Measurements from ENCODE around the gene PRPF19. TPM values are rescaled to one million over a fixed set of nuclear protein-coding genes. Genes with fewer than 3 reads are reported as not detected.

The PRPF19 gene
- total and polyA plus RNA-seq, 3 experiments from 2014 or later = 19.0 to 204 (median 201) TPM

- Mint-ChIP-seq H3K4me3 (peak overlapping the region; percentile 93 to 99 (median 97)), H3K27me3 (no peaks in the 10 kb centered on the region), H3K36me3 (peaks cover 2 to 25% (median 3%) of the 10 kb centered on the region in 3 donors), H3K27ac (peak overlapping the region; percentile 81 to 98 (median 94)), H3K9me3 (no peaks in the 10 kb centered on the region), H3K4me1 (peaks cover 59 to 83% (median 60%) of the 10 kb centered on the region in 3 donors)
- H3K4me3 ChIP-seq (ENCODE audit: low read length) = peak overlapping the region; percentile 91
- H3K36me3 ChIP-seq (ENCODE audit: insufficient read depth, low read length) = peaks cover 11% of the 10 kb centered on the region
- no peaks in the 10 kb centered on the region for H3K27me3 ChIP-seq (ENCODE audit: insufficient read depth, low read length, poor library complexity, severe bottlenecking)
- ChIA-PET POLR2A (interaction anchor here (0.5 to 3.8 kb wide), 10 partner anchors 9 to 516 kb away, joined by 3 to 33 read pairs (median 4); partner anchors contain the start of genes CD6 and PRPF19), CTCF (interaction anchor here (0.6 to 4.8 kb wide), 21 partner anchors 9 to 273 kb away, joined by 3 to 51 read pairs (median 5); partner anchors contain the start of genes CD6, PRPF19 and ZP1)
- no peaks in the 10 kb centered on the region for H3K9me3 ChIP-seq (ENCODE audit: low read length)
- H3K27ac ChIP-seq (ENCODE audit: low read depth, low read length) = peak overlapping the region; percentile 82
- H3K4me1 ChIP-seq (ENCODE audit: insufficient read depth, low read length) = peaks cover 47% of the 10 kb centered on the region
- peak in 2 of 5 donors; percentile 25 to 59 for DNase-seq
These were observed 8.4 kb upstream of the PRPF19 start for GRCh38 chr11:60914633-60915247.

GRCh38 chr11:60913793-60914632 is 7.6 kb upstream of the PRPF19 start, which contains the start of gene TMEM109:
Gene TMEM109 (plus strand): TSS chr11:60914158. CDS start chr11:60919694, 5,536 bp downstream.
- Histone ChIP-seq H3K4me1 (ENCODE audit: insufficient read depth, low read length) (peaks cover 47% of the 10 kb centered on the region), H3K27ac (ENCODE audit: low read depth, low read length) (peak within 1 kb of the TSS; percentile 82), H3K27me3 (ENCODE audit: insufficient read depth, low read length, poor library complexity, severe bottlenecking) (no peaks in the 10 kb centered on the region), H3K36me3 (ENCODE audit: insufficient read depth, low read length) (peaks cover 6% of the 10 kb centered on the region), H3K4me3 (ENCODE audit: low read length) (peak within 1 kb of the TSS; percentile 91), H3K9me3 (ENCODE audit: low read length) (no peaks in the 10 kb centered on the region)
- ChIA-PET POLR2A (interaction anchor here (0.5 to 3.8 kb wide), 10 partner anchors 9 to 879 kb away, joined by 3 to 33 read pairs (median 3); partner anchors contain the start of genes CD5, CD6, FEN1 and PRPF19), CTCF (interaction anchor here (0.7 to 4.8 kb wide), 11 partner anchors 9 to 274 kb away, joined by 3 to 51 read pairs (median 6); partner anchors contain the start of gene PRPF19)
- H3K36me3 Mint-ChIP-seq = peaks cover 0 to 18% (median 0%) of the 10 kb centered on the region in 3 donors
- peak within 1 kb of the TSS; percentile 95 to 99 (median 98) for H3K27ac Mint-ChIP-seq
- H3K27me3 Mint-ChIP-seq = no peaks in the 10 kb centered on the region
- DNase-seq = peak; percentile 82 to 92 (median 88)
- H3K9me3 Mint-ChIP-seq = no peaks in the 10 kb centered on the region
- peak within 1 kb of the TSS; percentile 93 to 99 (median 97) for H3K4me3 Mint-ChIP-seq
- H3K4me1 Mint-ChIP-seq = peaks cover 59 to 81% (median 63%) of the 10 kb centered on the region in 3 donors

GRCh38 chr11:60912851-60913528 is 6.6 kb upstream of the PRPF19 start:
- Histone ChIP-seq H3K4me3 (ENCODE audit: low read length) (peak overlapping the region; percentile 91), H3K27me3 (ENCODE audit: insufficient read depth, low read length, poor library complexity, severe bottlenecking) (no peaks in the 10 kb centered on the region), H3K4me1 (ENCODE audit: insufficient read depth, low read length) (peaks cover 47% of the 10 kb centered on the region), H3K36me3 (ENCODE audit: insufficient read depth, low read length) (peaks cover 2% of the 10 kb centered on the region), H3K9me3 (ENCODE audit: low read length) (no peaks in the 10 kb centered on the region), H3K27ac (ENCODE audit: low read depth, low read length) (peak overlapping the region; percentile 82)
- Mint-ChIP-seq H3K9me3 (no peaks in the 10 kb centered on the region), H3K4me1 (peaks cover 59 to 77% (median 63%) of the 10 kb centered on the region in 3 donors), H3K36me3 (peaks cover 0 to 12% (median 0%) of the 10 kb centered on the region in 3 donors), H3K27ac (peak overlapping the region; percentile 58 to 99 (median 98)), H3K27me3 (no peaks in the 10 kb centered on the region), H3K4me3 (peak overlapping the region; percentile 73 to 99 (median 97))
- DNase-seq = no peak
- CTCF ChIA-PET = interaction anchor here (0.7 to 4.8 kb wide), 8 partner anchors 8 to 595 kb away, joined by 3 to 51 read pairs (median 7); partner anchors contain the start of gene PRPF19
- POLR2A ChIA-PET = interaction anchor here (0.6 to 3.8 kb wide), 8 partner anchors 8 to 880 kb away, joined by 3 to 33 read pairs (median 4); partner anchors contain the start of genes CD5, FEN1 and PRPF19

- Mint-ChIP-seq H3K4me3 (peak overlapping the region; percentile 59 to 99 (median 95)), H3K36me3 (peaks cover 0 to 12% (median 0%) of the 10 kb centered on the region in 3 donors), H3K27me3 (no peaks in the 10 kb centered on the region), H3K27ac (peak overlapping the region; percentile 82 to 99 (median 94)), H3K4me1 (peaks cover 57 to 72% (median 62%) of the 10 kb centered on the region in 3 donors), H3K9me3 (no peaks in the 10 kb centered on the region)
- Histone ChIP-seq H3K36me3 (ENCODE audit: insufficient read depth, low read length) (no peaks in the 10 kb centered on the region), H3K4me1 (ENCODE audit: insufficient read depth, low read length) (peaks cover 47% of the 10 kb centered on the region), H3K27ac (ENCODE audit: low read depth, low read length) (peak overlapping the region; percentile 58), H3K27me3 (ENCODE audit: insufficient read depth, low read length, poor library complexity, severe bottlenecking) (no peaks in the 10 kb centered on the region), H3K9me3 (ENCODE audit: low read length) (no peaks in the 10 kb centered on the region), H3K4me3 (ENCODE audit: low read length) (peak overlapping the region; percentile 91)
- CTCF ChIA-PET = interaction anchor here (0.7 to 4.8 kb wide), 4 partner anchors 7 to 595 kb away, joined by 3 to 51 read pairs (median 20); partner anchors contain the start of gene PRPF19
- POLR2A ChIA-PET = interaction anchor here (0.6 to 1.2 kb wide), 5 partner anchors 8 to 249 kb away, joined by 3 to 6 read pairs (median 4); partner anchors contain the start of genes CD5, TMEM132A and VPS37C
- DNase-seq = peak in 3 of 5 donors; percentile 60 to 81 (median 78)
These were observed 6.0 kb upstream of the PRPF19 start for GRCh38 chr11:60912223-60912850.

GRCh38 chr11:60910711-60911380 is 4.5 kb upstream of the PRPF19 start:
- Histone ChIP-seq H3K9me3 (ENCODE audit: low read length) (no peaks in the 10 kb centered on the region), H3K4me1 (ENCODE audit: insufficient read depth, low read length) (peaks cover 45% of the 10 kb centered on the region), H3K27me3 (ENCODE audit: insufficient read depth, low read length, poor library complexity, severe bottlenecking) (no peaks in the 10 kb centered on the region), H3K27ac (ENCODE audit: low read depth, low read length) (no peak overlapping the region), H3K36me3 (ENCODE audit: insufficient read depth, low read length) (no peaks in the 10 kb centered on the region), H3K4me3 (ENCODE audit: low read length) (no peak overlapping the region)
- Mint-ChIP-seq H3K36me3 (peaks cover 0 to 13% (median 0%) of the 10 kb centered on the region in 3 donors), H3K9me3 (no peaks in the 10 kb centered on the region), H3K27me3 (no peaks in the 10 kb centered on the region), H3K4me3 (peak overlapping the region in 3 of 7 donors; percentile 35 to 57 (median 42)), H3K4me1 (peaks cover 52 to 67% (median 58%) of the 10 kb centered on the region in 3 donors), H3K27ac (peak overlapping the region in 7 of 8 donors; percentile 51 to 99 (median 90))
- DNase-seq = no peak
- CTCF ChIA-PET = interaction anchor here (3.9 kb wide), 1 partner anchor 10 kb away, joined by 31 read pairs; no protein-coding TSS in a partner anchor
- POLR2A ChIA-PET = no interaction called here

- H3K27ac Mint-ChIP-seq = peak overlapping the region in 3 of 8 donors; percentile 65 to 99 (median 90)
These were observed 3.9 kb upstream of the PRPF19 start for GRCh38 chr11:60910281-60910687.

More at GRCh38 chr11:60910281-60910687, 3.9 kb upstream of the PRPF19 start:
- H3K27me3 Mint-ChIP-seq = no peaks in the 10 kb centered on the region
- ChIA-PET CTCF (interaction anchor here (3.9 kb wide), 1 partner anchor 10 kb away, joined by 31 read pairs; no protein-coding TSS in a partner anchor), POLR2A (no interaction called here)
- no peaks in the 10 kb centered on the region for H3K9me3 ChIP-seq (ENCODE audit: low read length)
- peaks cover 45% of the 10 kb centered on the region for H3K4me1 ChIP-seq (ENCODE audit: insufficient read depth, low read length)
- no peak overlapping the region for H3K27ac ChIP-seq (ENCODE audit: low read depth, low read length)
- H3K27me3 ChIP-seq (ENCODE audit: insufficient read depth, low read length, poor library complexity, severe bottlenecking) = no peaks in the 10 kb centered on the region
- no peak overlapping the region for H3K4me3 ChIP-seq (ENCODE audit: low read length)
- H3K36me3 ChIP-seq (ENCODE audit: insufficient read depth, low read length) = no peaks in the 10 kb centered on the region
- H3K9me3 Mint-ChIP-seq = no peaks in the 10 kb centered on the region
- peaks cover 51 to 67% (median 57%) of the 10 kb centered on the region in 3 donors for H3K4me1 Mint-ChIP-seq
- peaks cover 0 to 18% (median 0%) of the 10 kb centered on the region in 3 donors for H3K36me3 Mint-ChIP-seq
- no peak for DNase-seq
- H3K4me3 Mint-ChIP-seq = no peak overlapping the region
